GM19351 (cell line): ENCODE results near the gene PIWIL4.

ENCODE experiments used
- ATAC-seq: cut with Tn5 transposase; IDR thresholded peaks from one replicate; pipeline ENCODE4 v1.9.1; 2021; ENCODE audit warnings: mild to moderate bottlenecking, moderate library complexity; ENCODE audit not compliant: unreplicated experiment

The PIWIL4 gene

DNA sequence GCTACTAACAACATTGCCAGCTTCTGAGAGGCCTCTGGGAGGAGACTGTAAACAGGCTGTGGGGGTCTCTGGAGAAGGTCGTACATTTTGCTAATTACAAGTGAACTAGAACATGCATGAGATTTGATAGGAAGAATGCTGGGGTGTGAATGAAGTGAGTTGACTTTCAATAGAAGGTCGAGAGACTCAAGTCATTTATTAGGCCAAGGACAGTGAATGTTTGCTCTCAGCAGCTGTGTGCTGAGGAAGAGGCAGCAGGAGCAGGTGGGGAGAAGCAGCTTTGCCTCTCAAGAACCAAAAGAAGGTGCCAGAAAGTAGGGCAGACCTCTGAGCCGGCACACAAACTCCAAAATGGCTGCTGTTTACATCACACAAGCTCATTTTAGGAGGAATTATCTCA is 91.7 kb downstream of the PIWIL4 start:
- ATAC-seq, result no peak

DNA sequence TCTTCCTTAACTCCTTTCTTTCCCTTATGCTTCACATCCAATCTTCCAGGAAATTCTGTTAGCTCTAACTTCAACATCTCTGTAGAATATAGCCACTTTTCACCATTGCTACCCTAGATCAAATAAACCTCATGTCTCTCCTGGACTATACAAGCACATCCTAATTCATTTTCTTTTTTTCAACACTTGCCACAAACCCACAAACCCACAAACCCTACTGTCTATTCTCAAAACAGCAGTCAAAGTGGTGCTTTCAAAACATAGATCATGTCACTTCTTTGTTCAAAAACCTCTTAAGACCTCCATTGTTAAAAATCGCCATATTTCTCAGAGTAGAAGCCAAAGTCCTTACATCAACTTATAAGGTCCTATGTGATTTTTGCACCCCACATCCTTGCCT is 94.3 kb downstream of the PIWIL4 start:
- no peak for ATAC-seq

DNA sequence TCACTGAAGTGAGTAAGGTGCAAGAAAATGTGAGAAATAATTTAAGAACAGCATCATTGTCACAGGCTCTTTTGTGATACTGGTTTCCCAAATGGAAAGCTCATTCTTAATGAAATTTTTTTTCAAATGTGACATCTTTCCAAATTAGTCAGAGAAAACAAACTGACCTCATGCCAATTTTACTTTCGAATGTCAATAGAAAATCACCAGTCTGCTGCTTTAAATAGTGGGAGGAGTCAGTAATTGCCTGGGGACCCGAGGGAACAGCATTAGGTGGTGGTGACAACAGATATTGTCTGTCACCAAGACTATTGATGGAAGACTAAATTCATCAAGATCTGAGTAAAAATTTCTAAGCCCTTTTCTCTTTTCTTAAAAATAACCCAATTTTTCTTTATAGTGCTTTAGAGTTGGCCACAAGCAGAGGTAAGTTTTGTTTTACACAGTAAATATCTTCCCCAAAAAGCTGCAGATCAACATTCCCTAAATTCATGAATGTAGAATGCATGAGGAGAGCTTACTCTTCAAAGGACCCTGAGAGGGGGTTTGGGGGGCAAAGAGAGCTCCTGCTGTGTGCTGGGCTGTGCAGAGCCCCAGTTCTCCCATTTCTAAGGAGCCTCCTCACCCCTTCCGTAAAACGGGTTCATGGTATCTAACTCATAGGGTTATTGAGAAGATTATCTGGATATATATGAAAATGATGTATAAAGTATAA is 95.1 kb downstream of the PIWIL4 start:
- ATAC-seq, result no peak

DNA sequence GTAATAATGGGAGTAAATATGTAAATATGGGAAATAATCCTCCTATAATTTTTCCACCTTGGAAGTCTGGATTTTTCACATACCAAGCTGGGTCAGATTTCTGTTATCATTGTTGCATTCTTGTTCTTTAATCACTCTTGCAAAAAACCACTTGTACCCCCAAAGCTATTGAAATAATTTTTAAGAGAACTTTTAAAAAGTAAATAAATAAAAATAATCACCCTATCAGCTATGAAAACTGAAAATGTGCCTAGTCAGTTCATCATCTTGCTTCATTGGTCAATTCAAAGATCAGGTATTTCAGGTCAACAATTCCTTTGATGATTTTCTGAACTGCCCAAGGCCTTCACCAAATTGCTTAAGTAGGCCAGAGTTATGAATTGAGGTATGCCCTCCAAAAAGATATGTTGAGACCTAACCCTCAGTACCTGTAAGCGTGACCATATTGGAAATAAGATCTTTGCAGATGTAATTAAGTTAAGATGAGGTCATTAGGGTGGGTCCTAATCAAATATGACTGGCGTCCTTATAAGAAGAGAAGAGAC is 95.8 kb downstream of the PIWIL4 start:
- no peak for ATAC-seq

DNA sequence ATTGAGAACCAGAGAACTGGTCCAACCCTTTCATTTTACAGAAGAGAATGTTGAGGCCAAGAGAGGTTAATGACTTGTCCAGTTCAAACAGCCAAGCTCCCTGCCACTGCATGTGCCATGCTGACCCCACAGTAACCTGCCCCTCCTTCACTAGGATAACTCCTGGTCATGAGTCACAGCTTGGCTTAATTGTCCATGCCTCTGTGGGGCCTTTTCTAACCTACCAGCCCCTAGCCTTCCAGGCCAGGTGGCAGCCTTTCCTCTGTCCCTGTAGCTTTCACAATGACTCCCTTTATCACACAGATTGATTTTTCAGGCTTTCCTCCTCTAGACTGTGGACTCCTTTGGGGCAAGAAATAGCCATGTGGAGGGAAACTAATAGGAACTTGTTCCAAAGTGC is 97.2 kb downstream of the PIWIL4 start:
- ATAC-seq, result no peak

DNA sequence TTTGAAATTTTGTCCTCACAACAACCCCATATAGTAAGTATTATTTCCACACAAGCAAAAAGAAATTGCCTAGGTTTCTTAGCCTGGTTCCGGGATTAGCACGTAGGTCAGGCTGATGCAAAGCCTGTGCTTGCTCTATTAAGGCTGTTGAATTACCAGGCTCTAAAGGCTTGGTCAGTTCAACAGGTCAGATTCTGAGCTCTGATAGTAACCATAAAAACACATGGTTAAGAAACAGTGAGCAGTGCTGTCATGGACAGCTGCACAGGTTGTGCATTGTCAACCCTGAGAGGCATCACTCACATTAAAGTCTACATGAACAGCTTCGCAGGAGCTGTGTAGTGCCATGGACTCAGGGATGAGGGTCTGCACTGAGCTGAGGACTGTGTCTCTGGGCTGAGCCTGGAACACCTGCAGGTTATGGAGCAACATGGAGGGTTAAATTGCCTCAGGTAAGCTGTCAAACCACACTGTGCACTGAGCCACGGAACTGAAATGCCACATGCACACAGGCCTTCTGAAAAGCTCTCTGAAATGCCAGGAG is 98.0 kb downstream of the PIWIL4 start:
- no peak for ATAC-seq

DNA sequence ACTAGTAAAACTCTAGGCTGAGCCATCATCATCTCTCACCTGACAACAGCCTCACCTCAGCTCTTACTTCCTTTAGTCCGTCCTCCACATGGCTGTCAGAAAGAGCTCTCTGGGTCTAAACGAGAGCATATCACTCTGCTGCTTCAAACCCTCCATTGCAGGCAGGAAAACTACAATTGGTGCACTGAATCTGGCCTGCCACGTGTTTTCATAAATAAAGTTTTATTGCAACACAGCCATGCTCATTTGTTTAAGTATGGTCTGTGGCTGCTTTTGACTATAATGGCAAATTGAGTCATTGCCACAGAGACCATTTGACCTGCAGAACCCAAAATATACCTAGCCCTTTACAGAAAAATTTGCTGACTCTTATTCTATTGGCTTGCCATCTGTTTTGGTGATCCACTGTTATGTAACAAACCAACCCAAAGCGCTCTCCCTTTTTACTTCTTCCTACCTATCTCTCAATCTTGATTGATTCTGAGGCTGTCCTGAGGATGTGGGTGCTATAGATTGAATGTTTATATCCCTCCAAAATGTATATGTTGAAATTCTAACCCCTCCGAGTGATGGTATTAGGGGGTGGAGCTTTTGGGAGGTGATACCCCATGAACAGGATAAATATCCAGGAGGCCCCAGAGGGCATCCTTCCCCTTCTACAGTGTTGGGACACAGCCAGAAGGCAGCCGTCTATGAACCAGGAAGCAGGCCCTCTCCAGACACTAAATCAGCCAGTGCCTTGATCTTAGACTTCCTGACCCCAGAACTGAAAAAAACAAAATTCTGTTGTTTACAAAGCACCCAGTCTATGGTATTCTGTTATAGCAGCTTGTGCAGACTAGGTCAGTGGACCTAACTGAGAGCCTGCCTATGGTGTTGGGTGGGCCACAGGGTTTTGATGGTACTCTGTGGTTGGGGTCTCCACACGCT is 99.9 kb downstream of the PIWIL4 start:
- no peak for ATAC-seq

DNA sequence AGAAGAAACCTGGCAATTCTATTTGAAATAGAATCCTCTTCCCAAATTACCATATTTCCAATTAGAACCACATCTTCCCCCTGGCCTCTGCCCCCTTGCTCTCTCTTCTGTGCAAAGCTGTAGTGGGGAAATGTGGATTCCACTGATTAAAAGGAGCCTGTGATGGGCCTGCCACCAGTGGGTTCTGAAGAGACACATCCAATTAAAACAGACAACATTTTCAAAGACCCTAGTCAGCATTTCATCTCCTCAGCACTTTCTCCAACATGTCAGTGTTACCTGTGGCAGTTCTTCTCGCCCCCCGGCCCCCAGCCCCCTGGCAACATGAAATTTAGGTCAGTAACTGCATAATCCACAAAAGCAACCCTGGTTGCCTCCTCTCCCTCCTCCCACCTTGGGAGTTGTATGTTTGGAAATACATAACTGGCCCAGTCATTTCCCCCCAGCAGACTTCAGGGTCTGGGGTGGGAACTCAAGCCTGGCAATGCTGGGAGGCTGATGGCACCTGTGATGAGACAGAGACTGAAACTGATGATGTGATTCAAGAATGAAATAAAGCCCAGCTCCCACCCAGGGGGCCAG is 101.1 kb downstream of the PIWIL4 start:
- ATAC-seq, result no peak

DNA sequence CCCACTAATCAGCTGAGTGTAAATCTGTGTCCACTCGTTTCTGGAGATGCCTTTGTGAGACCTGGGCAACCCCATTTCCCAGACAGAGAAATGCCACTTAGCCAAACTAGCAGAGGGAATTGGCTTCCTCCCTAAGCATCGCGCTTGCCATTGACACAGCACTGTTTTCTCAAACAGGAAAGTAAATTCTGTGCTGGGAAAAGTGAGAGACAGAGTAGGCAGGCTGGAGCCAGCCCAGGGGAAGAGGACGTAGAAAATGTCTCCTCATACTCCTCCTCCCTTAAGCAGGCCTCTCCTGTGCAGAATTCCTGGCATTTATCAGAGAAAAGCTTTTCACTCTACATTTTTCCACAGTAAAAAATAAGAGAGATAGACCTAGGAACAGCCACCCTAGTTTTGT is 101.9 kb downstream of the PIWIL4 start:
- no peak for ATAC-seq
